ENCODE results near the gene EGF. TPM values are rescaled to one million over a fixed set of nuclear protein-coding genes. Genes with fewer than 3 reads are reported as not detected.

Gene EGF
- total and polyA plus RNA-seq, 12 donors, result 0.07 to 1.6 (median 0.24) TPM; not detected in 4

GRCh38 chr4:109959195-109959594, 46.5 kb downstream of the EGF start:
- Histone ChIP-seq H3K27ac (no peak overlapping the region), H3K36me3 (replicated peaks in 1 of 2) (no peaks in the 10 kb centered on the region), H3K4me3 (no peak overlapping the region), H3K4me1 (replicated peaks in 1 of 2) (no peaks in the 10 kb centered on the region), H3K9me3 (replicated peaks in 1 of 3) (no peaks in the 10 kb centered on the region), H3K27me3 (no peaks in the 10 kb centered on the region)
- WGBS, 4 donors, result 74 to 84% (median 78%) methylated on average over 8 of the region's 8 CpGs
- intact Hi-C loops (cut with DNase I), result no loop called here
- no peak for DNase-seq
- no peak for TF ChIP-seq CTCF (IDR thresholded peaks at IDR 0.05)

- no peaks in the 10 kb centered on the region for H3K27me3 ChIP-seq
- TF ChIP-seq POLR2A (IDR thresholded peaks at IDR 0.05), result no peak
- TF ChIP-seq CTCF (IDR thresholded peaks at IDR 0.05), result no peak
- H3K9me3 ChIP-seq (replicated peaks in 1 of 3), result no peaks in the 10 kb centered on the region
- no peak overlapping the region for H3K27ac ChIP-seq
- H3K4me3 ChIP-seq, result no peak overlapping the region
- no peaks in the 10 kb centered on the region for H3K4me1 ChIP-seq (replicated peaks in 1 of 2)
- intact Hi-C loops (cut with DNase I), result no loop called here
- DNase-seq, result no peak
- H3K36me3 ChIP-seq (replicated peaks in 1 of 2), result no peaks in the 10 kb centered on the region
These were observed 49.7 kb downstream of the EGF start for GRCh38 chr4:109962401-109962800.

- TF ChIP-seq POLR2A (IDR thresholded peaks at IDR 0.05) (no peak), CTCF (IDR thresholded peaks at IDR 0.05) (no peak)
- no peak for DNase-seq
- Histone ChIP-seq H3K4me1 (replicated peaks in 1 of 2) (no peaks in the 10 kb centered on the region), H3K36me3 (replicated peaks in 1 of 2) (no peaks in the 10 kb centered on the region), H3K27ac (no peak overlapping the region), H3K27me3 (no peaks in the 10 kb centered on the region), H3K9me3 (replicated peaks in 1 of 3) (no peaks in the 10 kb centered on the region), H3K4me3 (no peak overlapping the region)
- 55 to 67% (median 65%) methylated on average over 2 of the region's 2 CpGs for WGBS, 4 donors
- intact Hi-C loops (cut with DNase I), result no loop called here
These were observed 54.3 kb downstream of the EGF start for GRCh38 chr4:109966891-109967481.

GRCh38 chr4:109967798-109968520, 55.3 kb downstream of the EGF start:
- H3K36me3 ChIP-seq (replicated peaks in 1 of 2), result no peaks in the 10 kb centered on the region
- no peak overlapping the region for H3K4me3 ChIP-seq
- no peaks in the 10 kb centered on the region for H3K9me3 ChIP-seq (replicated peaks in 1 of 3)
- TF ChIP-seq CTCF (IDR thresholded peaks at IDR 0.05), result no peak
- TF ChIP-seq POLR2A (IDR thresholded peaks at IDR 0.05), result no peak
- H3K27ac ChIP-seq, result no peak overlapping the region
- H3K4me1 ChIP-seq (replicated peaks in 1 of 2), result no peaks in the 10 kb centered on the region
- intact Hi-C loops (cut with DNase I), result no loop called here
- WGBS, 4 donors, result 76 to 92% (median 81%) methylated on average over 5 of the region's 5 CpGs
- DNase-seq, result no peak
- H3K27me3 ChIP-seq, result no peaks in the 10 kb centered on the region
